NCI-H82 treated with DMSO at 0.1 percent for 48 hours (cell line): Measurements from ENCODE around the gene GID4.
"Not testable (repeated sequence)": the region's sequence is repeated elsewhere in the genome, so short reads cannot be mapped to it uniquely, and the experiment has no call there.

ENCODE experiments used
- DNase-seq: peaks from one replicate; lab custom pipeline; 2025; ENCODE audit not compliant: unreplicated experiment; lab: John Stamatoyannopoulos, UW

GID4 gene

GRCh38 chr17:18038861-18039534 lies at the start of gene GID4, which contains the start of gene ATPAF2:
GID4 (plus strand) TSS chr17:18039408; CDS start chr17:18039465, 57 bp downstream.
ATPAF2 (minus strand) TSS chr17:18039168; CDS start chr17:18039013, 155 bp downstream.
- peak; percentile 96 for DNase-seq

GRCh38 chr17:17989618-17990017 lies 49.6 kb upstream of the GID4 start:
- no peak for DNase-seq

- no peak for DNase-seq
These were observed 48.9 kb upstream of the GID4 start for GRCh38 chr17:17990282-17990681.

DNA sequence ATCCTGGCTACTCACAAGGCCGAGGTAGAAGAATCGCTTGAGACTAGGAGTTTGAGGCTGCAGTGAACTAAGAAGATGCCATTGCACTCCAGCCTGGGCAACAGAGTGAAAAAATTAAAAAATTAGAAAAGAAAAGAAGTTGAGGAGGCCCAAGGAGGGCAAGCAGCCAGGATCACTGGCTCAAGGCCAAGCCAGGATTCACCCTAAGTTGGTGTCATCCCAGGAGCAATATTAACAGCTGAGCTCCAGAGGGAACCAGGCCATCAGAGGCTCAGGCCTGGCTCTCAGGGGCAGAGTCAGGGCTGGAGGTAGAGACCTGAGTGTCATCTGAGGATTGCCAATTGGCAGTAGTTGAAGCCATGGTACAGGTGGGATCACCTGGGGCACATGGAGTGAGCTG lies 45.8 kb upstream of the GID4 start:
- DNase-seq: no peak

DNA sequence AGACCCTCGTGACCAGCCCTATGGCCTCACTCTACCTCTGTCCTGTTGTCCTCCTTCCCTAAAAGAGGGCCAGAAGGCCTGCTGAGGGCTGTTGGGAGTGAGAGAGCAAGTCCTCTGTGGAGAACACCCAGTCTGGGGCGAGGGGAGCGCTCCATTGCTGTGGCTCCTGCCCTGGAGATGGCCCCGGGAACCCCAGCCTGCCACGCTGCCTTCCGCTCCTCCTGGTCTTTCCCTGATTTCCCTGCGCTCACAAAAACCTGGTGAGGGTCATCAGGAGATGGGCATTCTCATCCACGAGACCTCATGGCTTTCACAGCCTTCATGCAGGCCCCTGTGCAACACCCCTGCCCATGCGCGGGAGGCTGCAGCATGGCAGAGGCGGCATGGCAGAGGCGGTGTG lies 45.4 kb upstream of the GID4 start:
- no peak for DNase-seq

GRCh38 chr17:17994271-17995069 lies 44.7 kb upstream of the GID4 start:
- no peak for DNase-seq

- not testable (repeated sequence) for DNase-seq
These were observed 43.3 kb upstream of the GID4 start for GRCh38 chr17:17995887-17996286.

GRCh38 chr17:17998934-17999333 lies 40.3 kb upstream of the GID4 start:
- no peak for DNase-seq

GRCh38 chr17:17999364-18000029 lies 39.7 kb upstream of the GID4 start:
- DNase-seq: no peak

DNA sequence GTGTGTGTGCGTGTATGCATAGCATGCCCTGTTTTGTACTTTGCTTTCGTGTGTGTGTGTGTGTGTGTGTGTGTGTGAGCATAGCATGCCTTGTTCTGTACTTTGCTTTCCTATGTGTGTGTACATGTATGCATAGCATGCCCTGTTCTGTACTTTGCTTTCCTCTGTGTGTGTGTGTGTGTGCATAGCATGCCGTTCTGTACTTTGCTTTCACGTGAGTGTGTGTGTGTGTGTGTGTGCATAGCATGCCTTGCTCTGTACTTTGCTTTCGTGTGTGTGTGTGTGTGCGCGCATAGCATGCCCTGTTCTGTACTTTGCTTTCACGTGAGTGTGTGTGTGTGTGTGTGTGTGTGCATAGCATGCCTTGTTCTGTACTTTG lies 39.2 kb upstream of the GID4 start:
- no peak for DNase-seq

- no peak for DNase-seq
These were observed 37.0 kb upstream of the GID4 start for GRCh38 chr17:18002171-18002570.

DNA sequence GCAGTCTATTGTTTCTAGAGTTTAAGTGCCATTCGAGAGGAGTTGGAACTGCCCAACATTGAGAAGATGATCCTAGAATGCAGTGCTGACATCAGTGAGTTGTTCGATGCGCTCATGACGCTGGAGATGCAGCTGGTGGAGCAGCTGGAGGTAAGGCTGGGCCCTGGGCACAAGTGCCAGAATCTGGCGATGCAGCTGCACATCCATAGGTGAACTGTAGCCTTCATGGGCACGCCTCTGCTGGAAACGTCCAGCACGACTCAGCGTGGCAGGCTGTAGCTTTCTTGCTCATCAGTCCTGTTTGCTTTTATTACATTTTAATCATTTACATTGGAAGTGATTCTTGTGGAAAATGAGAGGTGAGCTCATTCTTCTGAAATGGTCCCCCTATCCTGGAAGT lies 34.9 kb upstream of the GID4 start:
- DNase-seq: no peak

GRCh38 chr17:18004884-18005305 lies 34.3 kb upstream of the GID4 start:
- no peak for DNase-seq

GRCh38 chr17:18005496-18005895 lies 33.7 kb upstream of the GID4 start:
- no peak for DNase-seq

DNA sequence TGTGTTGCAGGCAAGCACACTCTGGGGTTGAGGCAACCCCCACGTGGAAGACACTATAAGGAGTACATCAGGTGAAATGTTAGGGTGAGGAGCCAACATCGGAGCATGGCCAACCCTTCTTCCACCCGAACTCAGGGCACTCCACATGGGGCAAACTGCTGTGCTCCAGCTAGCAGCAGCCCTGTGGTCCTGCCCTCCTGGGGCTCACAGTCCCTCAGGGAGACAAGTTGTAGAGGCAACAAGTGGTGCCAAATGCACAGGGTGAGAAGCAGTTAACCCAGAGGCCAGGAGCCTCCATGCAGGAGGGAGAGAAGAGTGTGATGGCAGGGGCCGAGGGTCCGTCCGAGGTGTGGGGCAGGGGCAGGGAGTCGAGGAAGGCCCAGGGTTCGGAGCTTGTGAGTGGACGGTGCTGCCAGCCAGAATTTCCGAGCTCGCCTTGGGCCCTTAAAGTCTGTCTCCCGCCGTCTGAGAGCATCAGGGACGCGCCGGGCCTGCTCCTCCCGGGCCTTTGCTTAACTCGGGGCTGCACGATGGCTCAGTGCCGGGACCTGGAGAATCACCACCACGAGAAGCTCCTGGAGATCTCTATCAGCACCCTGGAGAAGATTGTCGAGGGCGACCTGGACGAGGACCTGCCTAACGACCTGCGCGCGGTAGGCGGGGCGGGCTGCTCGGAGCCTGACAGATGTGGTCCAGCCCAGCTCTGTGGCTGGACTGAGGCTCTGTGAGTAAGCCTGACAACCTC lies 32.5 kb upstream of the GID4 start:
- no peak for DNase-seq

DNA sequence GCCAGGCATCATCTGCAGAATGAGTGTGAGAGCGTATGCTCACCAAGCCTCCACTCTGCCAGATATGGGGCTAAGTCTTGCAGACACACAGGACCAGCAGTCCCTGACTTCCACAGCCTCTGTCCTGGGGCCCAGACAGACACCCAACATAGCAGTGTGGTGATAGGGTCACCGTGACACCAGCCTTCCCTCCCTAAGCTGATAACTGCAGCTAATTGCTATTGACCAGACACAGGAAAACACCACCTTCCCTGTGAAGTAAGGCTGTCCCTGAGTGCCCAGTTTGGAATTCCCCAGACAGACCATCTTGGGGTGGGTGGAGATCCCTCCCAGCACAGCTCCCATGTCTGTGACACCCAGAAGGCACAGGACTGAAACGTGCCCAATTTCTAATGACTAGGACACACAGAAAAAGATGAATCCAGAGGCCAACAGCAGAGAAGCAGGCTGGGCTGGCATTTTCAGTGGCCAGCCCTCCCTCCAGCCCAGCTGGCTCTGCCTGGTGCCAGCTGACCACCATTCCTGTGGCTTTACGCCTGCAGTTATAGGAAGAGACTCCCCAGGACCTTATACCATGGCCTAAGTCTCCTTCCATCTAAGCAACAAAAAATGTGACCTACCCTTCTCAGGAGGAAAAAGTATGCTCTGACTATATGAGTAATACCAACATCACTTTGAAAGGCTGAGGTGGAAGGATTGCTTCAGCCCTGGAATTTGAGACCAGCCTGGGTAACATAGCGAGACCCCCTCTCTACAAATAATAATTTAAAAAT lies 30.5 kb upstream of the GID4 start:
- DNase-seq: no peak

DNA sequence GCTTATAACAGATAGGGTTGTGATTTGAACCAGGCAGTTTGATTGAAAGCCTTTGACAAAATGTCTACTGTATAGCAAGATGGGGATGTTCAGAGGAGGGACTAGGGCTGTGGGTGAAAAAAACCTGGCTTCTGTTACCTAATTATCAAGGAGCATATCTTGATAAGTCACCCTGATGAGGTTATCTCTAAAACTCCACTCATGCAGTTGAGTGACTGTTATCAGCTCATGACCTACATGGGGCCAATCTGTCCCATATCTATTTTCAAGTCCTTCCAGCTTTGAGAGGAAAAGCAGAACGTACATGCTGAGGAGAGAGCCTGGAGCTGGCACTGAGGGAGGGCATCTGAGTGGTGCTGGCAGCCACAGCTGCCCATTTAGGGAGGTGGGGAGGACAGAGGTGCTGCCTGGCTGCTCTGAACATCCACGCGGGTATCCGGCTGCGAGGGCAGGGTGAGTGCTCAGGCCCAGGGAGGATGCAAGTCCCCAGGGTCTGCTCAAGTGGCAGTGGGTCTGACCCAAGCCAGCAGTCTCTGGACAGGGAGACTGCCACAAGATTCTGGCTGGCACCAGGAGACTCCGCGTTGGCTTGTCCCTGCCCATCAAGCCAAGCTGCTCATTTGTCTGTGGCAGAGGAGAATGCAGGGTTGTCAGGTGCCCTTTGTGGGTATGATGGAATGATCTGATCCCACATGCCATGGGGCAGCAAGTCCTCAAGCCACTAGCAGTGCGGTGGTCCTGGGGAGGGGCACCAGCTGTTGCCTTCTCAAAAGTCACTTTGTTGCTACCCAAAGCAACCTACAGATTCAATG lies 29.4 kb upstream of the GID4 start:
- DNase-seq: no peak

- DNase-seq: no peak
These were observed 27.9 kb upstream of the GID4 start for GRCh38 chr17:18011286-18011685.

GRCh38 chr17:18014006-18014405 lies 25.2 kb upstream of the GID4 start:
- DNase-seq: no peak

DNA sequence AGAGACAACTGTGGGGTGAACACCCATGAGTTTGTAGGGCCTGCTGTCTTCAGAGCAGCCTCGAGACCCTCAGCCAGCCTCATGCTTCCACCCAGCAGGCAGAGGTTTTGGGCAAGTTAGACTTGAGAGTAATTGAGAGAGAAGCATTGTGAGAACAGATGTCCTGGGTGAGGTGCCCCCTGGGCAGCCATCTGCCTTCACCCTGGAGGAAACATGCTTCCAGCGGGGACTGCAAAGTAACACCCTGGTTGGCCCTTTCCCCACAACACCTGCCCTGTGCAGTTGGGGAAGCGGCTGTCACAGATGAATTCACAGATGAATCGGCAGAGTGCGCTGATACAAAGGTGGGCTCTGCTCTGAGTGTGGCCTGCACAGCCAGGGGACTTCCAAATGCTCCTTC lies 23.6 kb upstream of the GID4 start:
- no peak for DNase-seq
